Activated CD4-positive, alpha-beta T cell treated with anti-CD3 and anti-CD28 coated beads, Interleukin-2, amount 50 U/mL, for 48 hours (primary cell): ENCODE data around the gene PPP1R2B.

Source experiments
- DNase-seq, 2 experiments: peaks; one replicate each; pipeline ENCODE4 v3.0.0-alpha.2; 2020

PPP1R2B gene

GRCh38 chr5:156883316-156883875 lies 33.3 kb downstream of the PPP1R2B start:
- no peak for DNase-seq

DNA sequence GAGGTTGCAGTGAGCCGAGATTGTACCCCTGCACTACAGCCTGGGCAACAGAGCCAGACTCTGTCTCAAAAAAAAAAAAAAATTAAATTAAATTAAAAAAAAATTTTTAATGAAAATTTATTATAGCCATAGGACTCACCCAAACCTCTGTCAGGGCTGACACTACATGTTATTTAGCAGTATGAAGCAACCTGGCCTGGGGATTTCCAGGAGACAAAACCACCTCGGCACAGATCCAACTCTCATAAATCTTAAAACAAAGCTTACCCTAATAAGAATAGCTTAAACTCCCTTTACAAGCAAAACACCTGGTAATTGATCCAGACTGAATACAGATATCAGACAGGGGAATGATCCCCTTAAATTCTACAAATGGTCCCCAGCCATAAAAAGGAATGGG lies 38.4 kb downstream of the PPP1R2B start:
- no peak for DNase-seq

GRCh38 chr5:156892223-156892622 lies 42.1 kb downstream of the PPP1R2B start:
- no peak for DNase-seq

- DNase-seq, result no peak
Observed at GRCh38 chr5:156892864-156893263, 42.8 kb downstream of the PPP1R2B start.

DNA sequence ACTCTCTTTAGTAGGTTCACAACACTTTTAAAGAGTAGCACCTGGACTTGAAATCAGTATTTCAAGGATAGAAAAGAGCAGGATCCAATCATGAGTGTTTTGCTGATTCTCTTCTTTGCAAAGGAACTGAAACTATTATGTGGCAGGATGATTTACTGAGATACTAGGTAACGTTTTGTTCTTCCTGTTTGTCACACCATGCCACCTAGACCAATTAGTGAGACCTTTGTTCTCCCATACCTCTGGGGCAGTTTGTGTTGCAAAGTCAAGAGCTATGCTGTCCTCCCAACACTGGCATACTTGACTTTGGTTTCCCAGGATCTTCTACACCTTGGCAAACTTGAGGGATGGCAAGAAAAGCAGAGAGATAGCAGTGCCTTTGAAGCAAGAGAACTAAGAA lies 43.4 kb downstream of the PPP1R2B start:
- DNase-seq, result no peak

DNA sequence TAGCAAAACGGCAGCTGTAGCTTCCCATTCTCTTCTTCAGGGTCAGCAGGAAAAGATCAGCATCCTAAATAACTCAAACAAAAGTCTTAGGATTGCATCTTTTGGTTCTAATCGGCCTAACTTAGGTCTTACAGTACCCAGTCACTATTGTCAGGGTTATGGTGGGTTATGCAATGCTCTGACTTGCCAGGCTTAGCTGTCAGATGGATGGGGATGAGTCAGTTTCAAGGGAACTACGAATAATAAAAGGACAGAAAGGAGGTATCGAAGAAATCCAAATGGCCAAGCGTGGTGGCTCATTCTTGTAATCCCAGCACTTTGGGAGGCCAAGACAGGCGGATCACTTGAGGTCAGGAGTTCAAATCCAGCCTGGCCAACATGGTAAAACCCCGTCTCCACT lies 46.5 kb downstream of the PPP1R2B start:
- DNase-seq, result no peak
